Fibroblast of lung (primary cell): ENCODE measurements around the gene CFAP53.

ENCODE experiments used
- EZH2 ChIP-seq: IDR thresholded peaks from 2 replicates; pipeline ENCODE4 v1.5.1; 2012; ENCODE audit warnings: low read length, control low read depth, mild to moderate bottlenecking; ENCODE audit errors: missing control alignments
- TF ChIP-seq, protein P1 (sequence below), 2 donors: IDR thresholded peaks in 1 of 2; conservative IDR thresholded peaks in 1 of 2; 1 replicate in 1 of 2; 2 replicates in 1 of 2; pipeline ENCODE4 v1.5.1; 2011 to 2012; ENCODE audit warnings: low read length in 2 of 2, control low read depth in 1 of 2, inconsistent platforms in 1 of 2, low read depth in 1 of 2, mild to moderate bottlenecking in 1 of 2

DNA sequence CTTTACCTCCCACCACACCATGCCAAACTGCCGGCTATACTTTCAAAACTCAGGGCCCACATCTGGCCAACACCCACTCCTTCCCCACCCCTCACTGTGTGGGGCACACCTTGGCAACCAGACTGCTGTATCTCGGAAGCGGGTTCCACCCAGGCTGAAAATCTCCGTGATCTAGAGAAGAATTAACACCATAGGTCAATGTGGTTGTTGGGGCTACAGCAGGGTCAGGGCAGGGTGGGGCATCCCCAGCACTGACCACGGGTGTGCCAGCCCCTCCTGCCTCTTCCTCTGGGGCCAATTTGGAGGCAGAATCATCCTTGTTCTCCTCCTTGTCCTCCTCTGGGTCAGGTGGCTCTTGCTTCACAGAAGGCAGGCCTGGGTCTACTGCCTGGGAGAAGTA, 6.3 kb upstream of the CFAP53 start:
- TF ChIP-seq, protein P1, sequence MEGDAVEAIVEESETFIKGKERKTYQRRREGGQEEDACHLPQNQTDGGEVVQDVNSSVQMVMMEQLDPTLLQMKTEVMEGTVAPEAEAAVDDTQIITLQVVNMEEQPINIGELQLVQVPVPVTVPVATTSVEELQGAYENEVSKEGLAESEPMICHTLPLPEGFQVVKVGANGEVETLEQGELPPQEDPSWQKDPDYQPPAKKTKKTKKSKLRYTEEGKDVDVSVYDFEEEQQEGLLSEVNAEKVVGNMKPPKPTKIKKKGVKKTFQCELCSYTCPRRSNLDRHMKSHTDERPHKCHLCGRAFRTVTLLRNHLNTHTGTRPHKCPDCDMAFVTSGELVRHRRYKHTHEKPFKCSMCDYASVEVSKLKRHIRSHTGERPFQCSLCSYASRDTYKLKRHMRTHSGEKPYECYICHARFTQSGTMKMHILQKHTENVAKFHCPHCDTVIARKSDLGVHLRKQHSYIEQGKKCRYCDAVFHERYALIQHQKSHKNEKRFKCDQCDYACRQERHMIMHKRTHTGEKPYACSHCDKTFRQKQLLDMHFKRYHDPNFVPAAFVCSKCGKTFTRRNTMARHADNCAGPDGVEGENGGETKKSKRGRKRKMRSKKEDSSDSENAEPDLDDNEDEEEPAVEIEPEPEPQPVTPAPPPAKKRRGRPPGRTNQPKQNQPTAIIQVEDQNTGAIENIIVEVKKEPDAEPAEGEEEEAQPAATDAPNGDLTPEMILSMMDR (conservative IDR thresholded peaks at IDR 0.05 in 1 of 2, IDR thresholded peaks at IDR 0.05 in 1 of 2; ENCODE audit: low read depth in 1 of 2, low read length in 2 of 2), result no peak
- TF ChIP-seq EZH2, result no peak
